Fibroblast of villous mesenchyme (primary cell): ENCODE data around the gene CYP24A1. TPM values are rescaled to one million over a fixed set of nuclear protein-coding genes. Genes with fewer than 3 reads are reported as not detected.

Experiments
- DNase-seq: peaks from one replicate; pipeline ENCODE4 v3.0.0-alpha.2; 2010; ENCODE audit warnings: low read depth
- H3K4me3 ChIP-seq: 2 replicates; pipeline ENCODE4 v1.5.1; 2011; ENCODE audit warnings: low read depth, mild to moderate bottlenecking, low read length
- CTCF ChIP-seq: IDR thresholded peaks from 2 replicates; pipeline ENCODE4 v1.5.1; 2012; ENCODE audit warnings: low read depth, mild to moderate bottlenecking, low read length; ENCODE audit not compliant: insufficient read depth
- total RNA-seq: library from RNA; depleted of rRNA; stranded (reverse); fragments of >200 nt; gene quantifications from 2 replicates; pipeline ENCODE4 v1.2.3, GENCODE V29; 2012

Gene CYP24A1
- total RNA-seq, 1 donor = not detected

- DNase-seq = no peak
- no peak overlapping the region for H3K4me3 ChIP-seq
- no peak for TF ChIP-seq CTCF
These were observed 29.5 kb upstream of the CYP24A1 start for GRCh38 chr20:54203281-54203680.

- no peak for TF ChIP-seq CTCF
- H3K4me3 ChIP-seq = no peak overlapping the region
- no peak for DNase-seq
These were observed 27.6 kb upstream of the CYP24A1 start for GRCh38 chr20:54201268-54201846.

GRCh38 chr20:54200487-54201267 lies 26.9 kb upstream of the CYP24A1 start:
- H3K4me3 ChIP-seq = no peak overlapping the region
- TF ChIP-seq CTCF = no peak
- DNase-seq = no peak

GRCh38 chr20:54199721-54200176 lies 26.0 kb upstream of the CYP24A1 start:
- DNase-seq = peak; percentile 80
- peak; percentile 94 for TF ChIP-seq CTCF
- H3K4me3 ChIP-seq = no peak overlapping the region

GRCh38 chr20:54199283-54199682 lies 25.5 kb upstream of the CYP24A1 start:
- H3K4me3 ChIP-seq = no peak overlapping the region
- DNase-seq = no peak
- no peak for TF ChIP-seq CTCF

- peak; percentile 50 for TF ChIP-seq CTCF
- peak; percentile 79 for DNase-seq
- no peak overlapping the region for H3K4me3 ChIP-seq
These were observed 24.1 kb upstream of the CYP24A1 start for GRCh38 chr20:54197621-54198604.
